AML-193 (cell line): ENCODE measurements around the gene COL25A1.

Experiments used
- DNase-seq, 2 experiments: peaks; one replicate each; lab custom pipeline; 2025; lab: John Stamatoyannopoulos, UW

COL25A1 gene

DNA sequence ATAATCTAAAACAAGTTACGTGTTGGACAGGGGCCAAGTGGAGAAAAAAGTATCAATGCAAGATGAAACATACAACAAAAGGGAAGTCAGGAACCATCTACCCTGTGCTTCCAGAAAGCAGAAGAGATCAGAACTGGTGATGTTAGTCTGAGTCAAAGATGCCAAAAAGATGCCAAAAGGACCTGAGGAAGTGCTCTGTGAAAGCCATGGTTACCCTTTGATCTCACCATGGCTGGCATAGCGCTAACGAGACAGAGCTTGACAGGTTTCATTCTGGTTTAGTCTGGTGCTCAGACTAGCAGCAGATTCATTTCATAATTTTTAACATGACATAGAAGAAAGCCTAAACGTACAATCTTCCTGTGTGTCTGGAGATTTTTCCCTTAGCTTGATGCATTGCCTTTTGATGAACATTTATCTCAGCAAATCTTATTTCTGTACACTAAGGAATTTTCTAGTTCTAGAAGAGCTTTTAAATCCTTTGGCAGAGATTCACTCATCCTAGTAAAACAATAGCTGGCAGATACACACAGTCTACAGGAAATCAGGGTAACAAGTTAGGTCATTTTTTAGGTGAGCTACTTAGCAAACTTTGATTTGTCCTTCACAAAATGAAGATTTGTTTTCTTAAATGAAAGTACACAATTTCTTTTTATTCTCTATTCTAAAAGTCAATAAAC is 87.7 kb downstream of the COL25A1 start:
- no peak for DNase-seq

DNA sequence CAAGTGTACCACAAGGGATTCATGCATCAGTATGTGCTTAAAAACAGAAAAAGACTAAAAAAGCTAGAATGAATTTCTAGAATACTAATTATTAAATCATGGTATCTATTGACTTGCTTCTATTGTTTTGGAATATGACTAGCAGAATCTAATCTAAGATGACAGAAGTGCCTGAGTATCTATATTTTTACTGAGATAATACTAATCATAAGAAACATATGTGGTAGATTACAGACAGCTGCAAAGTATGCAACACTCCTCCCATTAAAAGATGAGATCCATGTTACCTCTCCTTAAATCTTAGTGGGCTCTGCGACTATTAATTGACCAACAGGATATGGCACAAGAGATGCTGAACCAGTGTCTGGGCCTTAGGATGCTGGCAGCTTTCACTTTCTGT is 89.4 kb downstream of the COL25A1 start:
- DNase-seq: no peak

DNA sequence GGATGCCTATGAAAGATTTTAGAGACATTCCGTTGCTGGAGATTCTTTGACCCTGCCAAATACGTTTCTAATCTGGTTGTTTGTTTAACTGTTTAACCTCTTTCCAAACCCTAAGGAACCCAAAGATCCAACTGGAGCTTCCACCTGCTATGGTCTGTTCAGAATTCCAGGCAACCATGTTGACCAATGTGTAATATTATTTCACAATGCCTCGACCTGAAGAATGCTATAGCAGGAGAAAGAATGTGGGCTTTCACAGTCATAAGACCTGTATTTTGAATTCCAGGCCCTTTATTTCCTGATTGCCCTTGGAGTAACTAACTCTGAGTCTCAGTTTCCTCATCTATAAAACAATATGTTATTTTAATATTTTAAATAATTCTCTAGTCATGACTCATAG is 90.8 kb downstream of the COL25A1 start:
- no peak for DNase-seq

GRCh38 chr4:109209647-109210046 is 92.8 kb downstream of the COL25A1 start:
- no peak for DNase-seq

- DNase-seq: no peak
Measured at GRCh38 chr4:109207898-109208297, 94.6 kb downstream of the COL25A1 start.

GRCh38 chr4:109207061-109207460 is 95.4 kb downstream of the COL25A1 start:
- DNase-seq: no peak

DNA sequence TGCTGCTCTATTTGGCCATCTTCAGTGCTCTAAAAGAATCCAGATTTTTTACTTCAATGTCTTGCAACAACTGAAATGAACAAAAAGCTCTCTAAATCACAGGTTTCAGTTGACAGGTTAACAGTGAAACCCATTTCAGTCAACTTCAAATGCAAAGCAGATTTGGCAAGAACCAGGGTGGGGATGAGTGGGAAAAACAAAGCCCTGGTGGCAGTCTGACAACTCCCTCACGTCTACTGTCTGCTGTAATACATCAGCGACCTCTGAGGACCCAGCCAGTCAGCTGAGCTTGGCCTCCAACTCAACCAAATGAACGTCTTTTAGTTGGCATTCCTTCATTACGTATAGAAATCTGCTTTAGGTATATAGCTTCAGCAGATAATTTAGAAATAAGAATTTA is 95.8 kb downstream of the COL25A1 start:
- no peak for DNase-seq

DNA sequence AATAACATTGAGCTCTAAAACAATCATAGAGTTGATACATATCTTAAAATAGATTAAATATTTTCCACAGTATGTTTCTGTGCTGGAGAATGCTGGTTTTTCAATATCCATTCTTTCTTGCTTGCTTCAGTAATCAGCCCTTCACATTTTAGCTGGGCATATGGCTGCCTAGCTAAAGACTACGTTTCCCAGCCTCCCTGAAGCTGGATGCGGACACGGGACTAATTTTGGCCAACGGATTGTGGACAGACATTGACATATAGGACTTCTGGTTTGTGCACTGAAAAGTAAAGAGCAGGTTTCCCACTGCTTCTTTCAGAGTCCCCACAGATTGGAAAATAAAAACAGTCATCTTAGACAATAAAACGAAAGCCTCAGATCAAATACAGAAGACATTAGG is 97.3 kb downstream of the COL25A1 start:
- no peak for DNase-seq

DNA sequence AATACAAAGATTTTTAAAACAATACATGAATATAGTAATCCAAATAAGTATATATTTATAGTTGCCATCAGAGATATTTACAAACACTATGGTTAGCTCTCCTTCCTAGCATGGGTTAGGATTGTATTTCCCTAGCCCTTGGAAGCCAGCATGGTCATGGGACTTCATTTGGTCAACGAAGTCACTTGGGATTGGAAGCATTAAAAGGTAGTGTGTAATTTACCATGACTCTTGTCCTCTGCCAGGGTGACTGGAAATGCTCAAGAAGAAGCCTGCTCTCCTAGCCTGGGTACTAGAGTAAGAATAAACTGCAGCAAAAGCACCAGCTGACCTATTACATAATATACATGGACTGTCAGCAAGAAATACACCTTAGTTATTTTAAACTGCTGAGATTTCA is 102.9 kb downstream of the COL25A1 start:
- DNase-seq: no peak

GRCh38 chr4:109195646-109196045 is 106.8 kb downstream of the COL25A1 start:
- DNase-seq: no peak

DNA sequence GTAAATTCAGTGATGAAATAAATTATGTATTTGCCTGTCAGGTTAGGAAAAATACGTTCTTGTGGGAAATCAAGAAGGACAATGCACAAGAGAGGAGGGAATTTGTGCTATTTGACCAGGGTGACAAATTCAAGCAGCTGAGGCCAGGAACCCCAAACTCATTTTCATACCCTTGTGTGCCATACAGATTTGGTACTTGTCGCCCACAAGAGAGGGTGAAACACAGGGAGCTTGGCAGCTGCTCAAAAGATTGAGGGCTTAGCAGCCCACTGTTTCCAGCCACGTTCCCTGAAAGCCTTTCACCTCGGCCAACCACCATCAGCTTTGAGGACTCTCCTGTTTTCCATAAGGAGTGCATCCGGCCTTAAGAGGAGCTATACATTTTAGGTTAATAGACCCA is 111.2 kb downstream of the COL25A1 start:
- no peak for DNase-seq

- no peak for DNase-seq
Measured at GRCh38 chr4:109186458-109186945, 116.0 kb downstream of the COL25A1 start.

GRCh38 chr4:109185951-109186350 is 116.5 kb downstream of the COL25A1 start:
- no peak for DNase-seq

GRCh38 chr4:109185548-109185947 is 116.9 kb downstream of the COL25A1 start:
- DNase-seq: no peak

DNA sequence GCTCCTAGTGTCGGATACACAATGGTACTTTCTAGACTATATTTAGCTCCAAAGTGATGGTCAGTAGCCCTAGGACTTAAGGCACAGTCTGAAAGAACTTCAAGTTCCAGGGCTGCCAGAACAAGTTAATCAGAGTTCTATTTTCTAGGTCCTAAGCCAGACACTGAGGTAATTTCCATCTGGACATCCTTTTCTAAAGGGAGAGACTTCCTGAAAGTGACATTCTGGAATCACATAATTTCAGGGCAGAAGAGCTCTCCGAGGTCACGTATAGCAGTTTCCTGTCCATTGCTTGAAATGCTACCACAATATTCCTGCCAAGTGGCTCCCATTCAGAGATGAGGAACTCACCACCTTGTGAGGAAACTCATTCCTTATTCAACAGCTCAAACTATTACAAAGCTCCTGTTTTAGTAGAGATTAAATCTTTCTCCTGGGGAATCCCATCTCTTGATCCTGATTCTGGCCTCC is 117.9 kb downstream of the COL25A1 start:
- DNase-seq: no peak

DNA sequence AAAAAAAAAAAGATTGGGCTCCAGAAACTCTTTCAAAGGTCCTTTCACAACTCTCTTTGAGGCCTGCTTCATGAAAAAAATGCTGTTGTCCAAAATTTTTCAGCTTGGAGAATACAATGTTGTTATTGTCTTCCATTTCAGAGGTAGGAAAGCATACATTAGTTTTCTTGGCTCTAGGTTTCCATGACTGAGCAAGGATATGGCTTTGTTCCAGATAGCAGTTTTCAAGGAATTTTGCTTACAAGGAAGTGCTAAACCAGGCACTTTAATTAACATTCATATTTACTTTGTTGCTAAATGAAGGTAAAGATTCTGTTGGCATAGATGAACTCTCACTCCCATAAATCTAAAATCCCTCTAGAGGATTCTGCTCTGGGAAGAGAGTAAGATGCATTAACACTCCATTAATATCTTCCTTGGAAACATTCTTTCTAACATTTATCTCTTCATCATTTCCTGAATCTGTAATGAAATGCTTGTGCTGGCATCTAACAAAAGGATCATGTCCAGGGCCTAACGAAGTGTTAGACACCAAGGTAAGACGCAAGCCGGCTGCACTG is 118.4 kb downstream of the COL25A1 start:
- no peak for DNase-seq

GRCh38 chr4:109182696-109183095 is 119.8 kb downstream of the COL25A1 start:
- no peak for DNase-seq

DNA sequence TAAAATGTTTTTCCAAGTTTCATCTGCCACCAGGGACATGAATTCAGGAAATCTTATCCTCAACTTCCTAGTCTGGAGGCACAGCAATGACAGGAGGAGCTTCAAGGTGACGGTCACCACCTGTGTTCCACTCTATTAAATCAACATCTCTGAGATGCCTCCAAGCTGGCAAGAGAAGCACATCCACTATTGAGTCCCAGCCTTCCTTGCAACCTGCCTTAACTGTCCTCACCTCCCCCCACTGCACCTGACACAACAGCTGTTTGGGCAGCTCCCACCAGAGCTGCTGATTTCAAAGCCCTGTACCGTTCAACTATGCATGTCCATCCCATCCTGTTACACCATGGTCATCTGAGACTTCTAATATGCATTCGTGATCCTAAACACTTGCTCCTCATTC is 123.4 kb downstream of the COL25A1 start:
- no peak for DNase-seq

DNA sequence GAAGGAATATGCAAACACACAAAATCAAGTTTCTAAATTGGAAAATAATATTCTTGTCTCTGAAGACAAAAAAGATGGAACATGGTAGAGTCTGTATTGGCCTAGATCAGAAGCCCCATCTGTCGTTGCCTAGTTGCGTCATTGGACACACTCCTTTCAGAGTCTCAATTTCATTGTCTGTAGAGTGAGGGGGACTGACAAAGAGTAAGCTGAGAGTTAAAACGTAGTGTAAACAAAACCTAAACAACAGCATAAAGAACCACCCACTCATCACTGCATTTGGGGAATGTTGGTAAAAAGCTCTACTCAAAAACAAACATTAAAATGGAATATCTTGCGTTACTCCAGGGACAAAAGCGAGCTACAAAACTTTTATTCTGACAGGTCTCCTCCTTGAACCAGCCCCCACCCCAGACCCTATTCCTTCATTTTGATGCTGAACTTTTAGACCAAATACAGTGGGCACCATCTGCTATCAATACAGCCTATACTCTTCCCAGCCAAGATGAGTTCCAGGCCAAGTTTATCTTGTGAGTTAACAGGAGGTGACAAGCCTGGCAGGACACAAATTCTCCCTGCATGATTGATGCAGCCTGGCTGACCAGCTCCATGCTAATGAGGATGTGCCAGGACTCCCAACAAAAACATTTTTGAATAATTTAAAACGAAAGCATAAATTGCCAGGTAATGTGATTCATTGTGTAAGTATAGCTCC is 125.2 kb downstream of the COL25A1 start:
- DNase-seq: no peak

GRCh38 chr4:109174224-109174953 is 128.1 kb downstream of the COL25A1 start:
- no peak for DNase-seq

- no peak for DNase-seq
Measured at GRCh38 chr4:109172301-109172700, 130.2 kb downstream of the COL25A1 start.

DNA sequence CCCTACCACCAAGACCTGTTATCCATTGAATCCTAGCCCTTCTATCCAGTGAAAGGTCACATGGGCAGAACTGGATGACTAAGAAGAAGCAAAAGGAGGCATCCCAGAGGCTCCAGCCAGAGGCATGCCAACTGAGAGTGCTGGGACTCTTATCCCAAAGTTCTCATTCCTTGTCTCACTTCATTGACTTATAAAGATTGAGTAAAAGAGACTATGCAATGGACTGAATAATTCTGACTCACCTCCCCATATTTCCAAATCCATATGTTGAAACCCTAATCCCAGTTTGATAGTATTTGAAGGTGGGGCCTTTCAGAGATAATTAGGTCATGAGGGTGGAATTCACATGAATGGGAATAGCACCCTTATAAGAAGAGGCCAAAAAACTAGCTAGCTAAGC is 131.4 kb downstream of the COL25A1 start:
- no peak for DNase-seq

DNA sequence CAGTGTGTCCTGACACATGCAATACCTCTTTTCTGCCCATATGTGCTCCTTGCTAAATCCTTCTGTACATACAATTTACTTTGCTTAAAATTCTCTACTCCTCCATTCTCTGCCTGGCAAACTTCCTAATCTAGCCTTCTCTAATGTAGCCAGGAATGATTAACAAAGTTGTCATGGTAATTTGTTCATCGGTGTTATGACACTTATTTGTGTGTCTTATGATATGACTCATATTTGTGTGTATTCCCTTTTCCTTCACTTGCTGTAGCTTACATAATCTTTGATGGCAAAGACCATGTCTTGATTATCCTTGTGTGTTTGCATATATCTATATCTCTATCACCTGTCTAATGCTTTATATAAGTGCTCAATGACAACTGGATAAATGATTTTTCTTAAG is 133.3 kb downstream of the COL25A1 start:
- DNase-seq: no peak
